ENCODE results near the gene GARIN5B. TPM values are rescaled to one million over a fixed set of nuclear protein-coding genes. Genes with fewer than 3 reads are reported as not detected.

GARIN5B gene
- total RNA-seq, 1 experiment from 2014 or later = 0.13 TPM

GRCh38 chr19:55311797-55312196, 51.3 kb downstream of the GARIN5B start:
- peaks cover 3 to 7% of the 10 kb centered on the region in 2 experiments; a peak in 2 of 4 replicates for H3K4me1 Mint-ChIP-seq
- no peaks in the 10 kb centered on the region for H3K79me1 ChIP-seq (ENCODE audit: insufficient read depth, low read depth, low read length, poor library complexity, severe bottlenecking)
- no peak for DNase-seq
- H4K20me1 ChIP-seq (ENCODE audit: control insufficient read depth, insufficient read depth, insufficient read length) = no peaks in the 10 kb centered on the region
- H3K56ac ChIP-seq (ENCODE audit: insufficient read length, low read depth, low read length) = no peak overlapping the region
- H2AK5ac ChIP-seq (ENCODE audit: insufficient read length, low read length) = no peak overlapping the region
- WGBS (ENCODE audit: extremely low coverage, insufficient read length, low lambda C conversion rate) = no CpG with 5 or more reads among the region's 18 CpGs
- no peak overlapping the region for H3K27ac Mint-ChIP-seq
- no peak overlapping the region for H3K27ac ChIP-seq (ENCODE audit: insufficient read length, low read depth, low read length)
- no peaks in the 10 kb centered on the region for H3K23me2 ChIP-seq (ENCODE audit: insufficient read length, low read depth, low read length, poor library complexity, severe bottlenecking)
- H3K9me3 Mint-ChIP-seq = no peaks in the 10 kb centered on the region
- H3K4me2 ChIP-seq (ENCODE audit: insufficient read depth, insufficient read length, low read length) = no peak overlapping the region
- H3K9ac ChIP-seq (ENCODE audit: extremely low read depth, insufficient read length, low read length) = no peak overlapping the region
- H3T11ph ChIP-seq (ENCODE audit: low read length) = no peak overlapping the region
- H3K9me3 ChIP-seq (ENCODE audit: control insufficient read depth, low read depth, low read length) = no peaks in the 10 kb centered on the region
- no peak overlapping the region for H3K23ac ChIP-seq (ENCODE audit: insufficient read length, low read depth, low read length)
- H3K4me1 ChIP-seq (ENCODE audit: insufficient read depth, low read length) = no peaks in the 10 kb centered on the region
- no peak overlapping the region for H4K8ac ChIP-seq (replicated peaks; ENCODE audit: insufficient read length, low read depth, low read length)
- no peaks in the 10 kb centered on the region for H3K27me3 ChIP-seq (ENCODE audit: insufficient read depth, low read length)
- H4K5ac ChIP-seq (ENCODE audit: insufficient read length, low read depth, low read length) = no peak overlapping the region
- H2BK15ac ChIP-seq (ENCODE audit: low read depth, low read length) = no peak overlapping the region
- no peak overlapping the region for H2AFZ ChIP-seq (ENCODE audit: low read length)
- no peak overlapping the region for H2BK20ac ChIP-seq (ENCODE audit: low read depth, low read length, poor library complexity, severe bottlenecking)
- no peak overlapping the region for H3K4ac ChIP-seq (ENCODE audit: low read depth, low read length)
- H2BK5ac ChIP-seq (ENCODE audit: insufficient read length, low read length) = no peak overlapping the region
- no peak overlapping the region for H3K14ac ChIP-seq (ENCODE audit: insufficient read depth, low read length)
- H2BK12ac ChIP-seq (ENCODE audit: insufficient read length, low read depth, low read length) = no peak overlapping the region
- no peak overlapping the region for H3K4me3 Mint-ChIP-seq
- H3K36me3 Mint-ChIP-seq (ENCODE audit: insufficient read depth in 1 of 3, low read depth in 3 of 3) = peaks cover 17 to 31% (median 27%) of the 10 kb centered on the region in 3 experiments; a peak in 6 of 7 replicates
- no peaks in the 10 kb centered on the region for H3K79me2 ChIP-seq (ENCODE audit: insufficient read depth, low read length)
- H3K18ac ChIP-seq (ENCODE audit: insufficient read length, low read depth, low read length) = no peak overlapping the region
- no peak overlapping the region for H4K91ac ChIP-seq (ENCODE audit: insufficient read length, low read depth, low read length)
- TF ChIP-seq CTCF (conservative IDR thresholded peaks at IDR 0.05) = no peak
- no peak overlapping the region for H2BK120ac ChIP-seq (ENCODE audit: low read depth, low read length, poor library complexity, severe bottlenecking)
- peaks cover 2% of the 10 kb centered on the region; the same call in 1 of the 2 replicates for H3K27me3 Mint-ChIP-seq (ENCODE audit: low read depth)
